ENCODE results near the gene MIGA2. TPM values are rescaled to one million over a fixed set of nuclear protein-coding genes. Genes with fewer than 3 reads are reported as not detected.

Gene MIGA2
- total and polyA plus RNA-seq, 4 donors: 8.0 to 42.6 (median 16.9) TPM

DNA sequence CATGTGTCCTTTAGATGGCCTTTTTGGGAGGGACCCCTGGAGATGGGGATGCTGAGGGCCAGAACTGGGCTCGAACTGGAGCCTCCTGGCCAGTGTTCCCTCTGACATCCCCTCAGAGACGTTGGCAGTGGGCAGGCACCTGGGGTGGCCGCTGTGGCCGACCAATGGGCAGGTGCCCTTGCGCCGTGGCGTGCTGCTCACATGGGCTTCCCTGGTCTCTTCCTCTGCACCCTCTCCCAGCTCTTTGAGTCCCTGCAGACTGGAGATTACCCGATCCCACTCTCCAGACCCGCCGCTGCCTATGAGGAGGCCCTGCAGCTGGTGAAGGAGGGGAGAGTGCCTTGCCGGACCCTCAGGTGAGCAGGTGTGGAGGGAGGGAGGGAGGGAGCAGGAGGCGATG, 24.6 kb downstream of the MIGA2 start:
- DNase-seq (ENCODE audit: low spot score): no peak
- Histone ChIP-seq H3K4me3 (ENCODE audit: low read depth in 1 of 3, low read length in 3 of 3) (no peak overlapping the region), H3K4me1 (ENCODE audit: control insufficient read depth in 4 of 4, insufficient read depth in 4 of 4, low read length in 3 of 4) (peaks cover 4 to 19% (median 11%) of the 10 kb centered on the region in 4 donors), H3K9me3 (ENCODE audit: control insufficient read depth in 4 of 4, low read length in 3 of 4) (no peaks in the 10 kb centered on the region), H3K27ac (ENCODE audit: low read depth in 1 of 2, low read length in 2 of 2) (no peak overlapping the region), H3K9ac (ENCODE audit: low read depth in 1 of 2, low read length in 2 of 2) (no peak overlapping the region), H3K27me3 (ENCODE audit: control insufficient read depth in 4 of 4, insufficient read depth in 4 of 4, low read length in 3 of 4) (no peaks in the 10 kb centered on the region), H3K36me3 (ENCODE audit: control insufficient read depth in 4 of 4, insufficient read depth in 3 of 4, low read depth in 1 of 4, low read length in 3 of 4) (peaks cover 0 to 18% (median 6%) of the 10 kb centered on the region in 4 donors)
- WGBS: 96% methylated on average over 12 of the region's 12 CpGs
- TF ChIP-seq YY1 (IDR thresholded peaks at IDR 0.05) (no peak), CTCF (IDR thresholded peaks at IDR 0.05; ENCODE audit: low read depth, low read length, missing input control) (no peak), EGR1 (IDR thresholded peaks at IDR 0.05; ENCODE audit: low read depth in 2 of 2) (no peak), GABPA (IDR thresholded peaks at IDR 0.05 in 1 of 2, conservative IDR thresholded peaks at IDR 0.05 in 1 of 2) (no peak), HNF4G (IDR thresholded peaks at IDR 0.05) (no peak)
- TF ChIP-seq, protein P1, sequence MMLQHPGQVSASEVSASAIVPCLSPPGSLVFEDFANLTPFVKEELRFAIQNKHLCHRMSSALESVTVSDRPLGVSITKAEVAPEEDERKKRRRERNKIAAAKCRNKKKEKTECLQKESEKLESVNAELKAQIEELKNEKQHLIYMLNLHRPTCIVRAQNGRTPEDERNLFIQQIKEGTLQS (IDR thresholded peaks at IDR 0.05): no peak
- TF ChIP-seq, protein P2, sequence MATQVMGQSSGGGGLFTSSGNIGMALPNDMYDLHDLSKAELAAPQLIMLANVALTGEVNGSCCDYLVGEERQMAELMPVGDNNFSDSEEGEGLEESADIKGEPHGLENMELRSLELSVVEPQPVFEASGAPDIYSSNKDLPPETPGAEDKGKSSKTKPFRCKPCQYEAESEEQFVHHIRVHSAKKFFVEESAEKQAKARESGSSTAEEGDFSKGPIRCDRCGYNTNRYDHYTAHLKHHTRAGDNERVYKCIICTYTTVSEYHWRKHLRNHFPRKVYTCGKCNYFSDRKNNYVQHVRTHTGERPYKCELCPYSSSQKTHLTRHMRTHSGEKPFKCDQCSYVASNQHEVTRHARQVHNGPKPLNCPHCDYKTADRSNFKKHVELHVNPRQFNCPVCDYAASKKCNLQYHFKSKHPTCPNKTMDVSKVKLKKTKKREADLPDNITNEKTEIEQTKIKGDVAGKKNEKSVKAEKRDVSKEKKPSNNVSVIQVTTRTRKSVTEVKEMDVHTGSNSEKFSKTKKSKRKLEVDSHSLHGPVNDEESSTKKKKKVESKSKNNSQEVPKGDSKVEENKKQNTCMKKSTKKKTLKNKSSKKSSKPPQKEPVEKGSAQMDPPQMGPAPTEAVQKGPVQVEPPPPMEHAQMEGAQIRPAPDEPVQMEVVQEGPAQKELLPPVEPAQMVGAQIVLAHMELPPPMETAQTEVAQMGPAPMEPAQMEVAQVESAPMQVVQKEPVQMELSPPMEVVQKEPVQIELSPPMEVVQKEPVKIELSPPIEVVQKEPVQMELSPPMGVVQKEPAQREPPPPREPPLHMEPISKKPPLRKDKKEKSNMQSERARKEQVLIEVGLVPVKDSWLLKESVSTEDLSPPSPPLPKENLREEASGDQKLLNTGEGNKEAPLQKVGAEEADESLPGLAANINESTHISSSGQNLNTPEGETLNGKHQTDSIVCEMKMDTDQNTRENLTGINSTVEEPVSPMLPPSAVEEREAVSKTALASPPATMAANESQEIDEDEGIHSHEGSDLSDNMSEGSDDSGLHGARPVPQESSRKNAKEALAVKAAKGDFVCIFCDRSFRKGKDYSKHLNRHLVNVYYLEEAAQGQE (IDR thresholded peaks at IDR 0.05): no peak

DNA sequence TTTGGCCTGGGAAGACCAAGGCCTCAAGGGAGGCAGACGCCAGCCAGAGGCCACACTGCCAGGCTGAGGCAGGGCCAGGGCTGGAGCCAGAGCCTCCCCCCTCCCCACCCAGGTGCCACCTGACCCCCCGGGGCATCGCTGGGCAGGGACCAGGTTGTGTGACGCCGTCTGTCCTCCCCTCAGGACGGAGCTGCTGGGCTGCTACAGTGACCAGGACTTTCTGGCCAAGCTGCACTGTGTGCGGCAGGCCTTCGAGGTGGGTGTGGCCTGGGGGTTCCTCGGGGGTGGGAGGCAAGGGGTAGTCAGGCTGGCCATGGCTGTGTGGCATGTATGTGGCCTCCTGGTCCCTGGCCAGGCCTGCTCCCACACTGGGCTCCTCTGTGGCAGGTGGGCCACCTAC, 26.6 kb downstream of the MIGA2 start:
- H3K4me3 ChIP-seq (ENCODE audit: low read depth in 1 of 3, low read length in 3 of 3): no peak overlapping the region
- TF ChIP-seq TAF1 (conservative IDR thresholded peaks at IDR 0.05) (no peak), NR2F2 (IDR thresholded peaks at IDR 0.05) (no peak), GABPA (IDR thresholded peaks at IDR 0.05 in 1 of 2, conservative IDR thresholded peaks at IDR 0.05 in 1 of 2) (no peak), SP1 (IDR thresholded peaks at IDR 0.05) (no peak), RXRA (IDR thresholded peaks at IDR 0.05) (no peak)
- TF ChIP-seq, protein P3, sequence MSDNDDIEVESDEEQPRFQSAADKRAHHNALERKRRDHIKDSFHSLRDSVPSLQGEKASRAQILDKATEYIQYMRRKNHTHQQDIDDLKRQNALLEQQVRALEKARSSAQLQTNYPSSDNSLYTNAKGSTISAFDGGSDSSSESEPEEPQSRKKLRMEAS (IDR thresholded peaks at IDR 0.05): no peak
- no peaks in the 10 kb centered on the region for H3K9me3 ChIP-seq (ENCODE audit: control insufficient read depth in 4 of 4, low read length in 3 of 4)
- H3K36me3 ChIP-seq (ENCODE audit: control insufficient read depth in 4 of 4, insufficient read depth in 3 of 4, low read depth in 1 of 4, low read length in 3 of 4): peaks cover 0 to 20% (median 5%) of the 10 kb centered on the region in 4 donors
- H3K4me1 ChIP-seq (ENCODE audit: control insufficient read depth in 4 of 4, insufficient read depth in 4 of 4, low read length in 3 of 4): peaks cover 4 to 19% (median 11%) of the 10 kb centered on the region in 4 donors
- H3K27me3 ChIP-seq (ENCODE audit: control insufficient read depth in 4 of 4, insufficient read depth in 4 of 4, low read length in 3 of 4): no peaks in the 10 kb centered on the region
- H3K27ac ChIP-seq (ENCODE audit: low read depth in 1 of 2, low read length in 2 of 2): peak overlapping the region in 1 of 2 donors; percentile 34
- H3K9ac ChIP-seq (ENCODE audit: low read depth in 1 of 2, low read length in 2 of 2): no peak overlapping the region
- WGBS: 93% methylated on average over 9 of the region's 9 CpGs
- DNase-seq (ENCODE audit: low spot score): no peak

DNA sequence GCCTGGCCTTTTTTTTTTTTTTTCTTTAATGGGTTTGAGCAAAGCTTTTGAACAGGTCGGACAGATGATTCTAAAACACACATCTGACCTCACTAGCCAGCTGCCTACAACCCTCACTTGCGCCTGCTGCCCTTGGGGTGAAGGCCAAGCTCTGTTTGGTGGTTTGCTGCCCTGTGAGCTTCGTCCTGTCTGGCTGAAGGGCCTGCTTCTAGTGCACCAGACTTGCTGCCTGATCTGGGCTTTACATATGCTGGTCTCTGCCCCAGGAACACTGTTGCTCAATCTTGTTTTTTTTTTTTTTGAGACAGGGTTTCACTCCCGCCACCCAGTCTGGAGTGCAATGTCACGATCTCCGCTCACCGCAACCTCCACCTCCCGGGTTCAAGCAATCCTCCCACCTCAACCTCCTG, 28.1 kb downstream of the MIGA2 start:
- peaks cover 10 to 30% (median 19%) of the 10 kb centered on the region in 4 donors for H3K4me1 ChIP-seq (ENCODE audit: control insufficient read depth in 4 of 4, insufficient read depth in 4 of 4, low read length in 3 of 4)
- H3K4me3 ChIP-seq (ENCODE audit: low read depth in 1 of 3, low read length in 3 of 3): no peak overlapping the region
- peak overlapping the region; percentile 65 to 69 for H3K27ac ChIP-seq (ENCODE audit: low read depth in 1 of 2, low read length in 2 of 2)
- H3K9me3 ChIP-seq (ENCODE audit: control insufficient read depth in 4 of 4, low read length in 3 of 4): no peaks in the 10 kb centered on the region
- peaks cover 0 to 16% (median 5%) of the 10 kb centered on the region in 4 donors for H3K36me3 ChIP-seq (ENCODE audit: control insufficient read depth in 4 of 4, insufficient read depth in 3 of 4, low read depth in 1 of 4, low read length in 3 of 4)
- 37% methylated on average over 8 of the region's 8 CpGs for WGBS
- DNase-seq (ENCODE audit: low spot score): peak; percentile 50
- H3K9ac ChIP-seq (ENCODE audit: low read depth in 1 of 2, low read length in 2 of 2): no peak overlapping the region
- H3K27me3 ChIP-seq (ENCODE audit: control insufficient read depth in 4 of 4, insufficient read depth in 4 of 4, low read length in 3 of 4): no peaks in the 10 kb centered on the region
- TF ChIP-seq RXRA (IDR thresholded peaks at IDR 0.05) (peak; percentile 93 to 94), FOXA2 (IDR thresholded peaks at IDR 0.05) (peak; percentile 61), EGR1 (IDR thresholded peaks at IDR 0.05; ENCODE audit: low read depth in 2 of 2) (no peak), RAD21 (IDR thresholded peaks at IDR 0.05) (peak; percentile 48 to 54), HNF4G (IDR thresholded peaks at IDR 0.05) (peak; percentile 76), JUND (IDR thresholded peaks at IDR 0.05) (peak; percentile 57 to 83), ZBTB33 (IDR thresholded peaks at IDR 0.05) (peak; percentile 55)
- TF ChIP-seq, protein P2 (IDR thresholded peaks at IDR 0.05): peak; percentile 78
